Sigmoid colon (tissue), 4 donors: ENCODE measurements around the gene UBTD1.

ENCODE experiments used
- EP300 ChIP-seq, 4 donors: sonication (generic); formaldehyde crosslinking; IDR thresholded peaks; one replicate each; pipeline ENCODE4 v1.6.1; 2017; ENCODE audit warnings: antibody characterized with exemption in 4 of 4
- POLR2A ChIP-seq, 2 donors: fragments of 450-650 bp; IDR thresholded peaks; one replicate each; pipeline ENCODE4 v1.6.1; 2016; ENCODE audit warnings: antibody characterized with exemption in 2 of 2, mild to moderate bottlenecking in 2 of 2, moderate library complexity in 2 of 2
- POLR2AphosphoS5 ChIP-seq, 4 donors: sonication (generic); formaldehyde crosslinking; IDR thresholded peaks; one replicate each; pipeline ENCODE4 v1.6.1; 2017; ENCODE audit warnings: antibody characterized with exemption in 4 of 4
- TF ChIP-seq, protein P1 (sequence below), 4 experiments: fragments of 450-650 bp in 3 of 4; fragments of 200-600 bp in 1 of 4; IDR thresholded peaks; one replicate each; pipeline ENCODE4 v1.5.1; 2016 to 2019; ENCODE audit warnings: antibody characterized with exemption in 4 of 4, mild to moderate bottlenecking in 3 of 4, moderate library complexity in 2 of 4

DNA sequence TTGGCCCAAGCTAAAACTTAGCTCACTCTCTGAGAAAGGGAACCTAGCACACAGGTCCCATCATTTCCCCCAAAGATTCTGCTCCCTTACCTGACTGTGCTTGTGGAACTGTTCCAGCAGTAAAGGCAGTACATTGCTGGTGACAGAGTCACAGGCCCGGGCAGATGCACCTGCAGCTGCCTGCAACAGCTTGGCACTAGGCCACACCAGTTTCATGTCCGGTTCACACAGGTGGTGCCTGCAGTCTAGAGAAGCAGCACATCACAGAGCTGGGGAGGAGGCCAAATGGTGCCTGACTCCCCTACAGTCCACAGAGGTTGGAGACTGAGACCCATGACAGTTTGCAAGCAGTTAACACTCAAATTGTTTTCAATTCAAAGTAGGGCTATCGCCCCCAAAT, 30.6 kb upstream of the UBTD1 start:
- TF ChIP-seq, protein P1, sequence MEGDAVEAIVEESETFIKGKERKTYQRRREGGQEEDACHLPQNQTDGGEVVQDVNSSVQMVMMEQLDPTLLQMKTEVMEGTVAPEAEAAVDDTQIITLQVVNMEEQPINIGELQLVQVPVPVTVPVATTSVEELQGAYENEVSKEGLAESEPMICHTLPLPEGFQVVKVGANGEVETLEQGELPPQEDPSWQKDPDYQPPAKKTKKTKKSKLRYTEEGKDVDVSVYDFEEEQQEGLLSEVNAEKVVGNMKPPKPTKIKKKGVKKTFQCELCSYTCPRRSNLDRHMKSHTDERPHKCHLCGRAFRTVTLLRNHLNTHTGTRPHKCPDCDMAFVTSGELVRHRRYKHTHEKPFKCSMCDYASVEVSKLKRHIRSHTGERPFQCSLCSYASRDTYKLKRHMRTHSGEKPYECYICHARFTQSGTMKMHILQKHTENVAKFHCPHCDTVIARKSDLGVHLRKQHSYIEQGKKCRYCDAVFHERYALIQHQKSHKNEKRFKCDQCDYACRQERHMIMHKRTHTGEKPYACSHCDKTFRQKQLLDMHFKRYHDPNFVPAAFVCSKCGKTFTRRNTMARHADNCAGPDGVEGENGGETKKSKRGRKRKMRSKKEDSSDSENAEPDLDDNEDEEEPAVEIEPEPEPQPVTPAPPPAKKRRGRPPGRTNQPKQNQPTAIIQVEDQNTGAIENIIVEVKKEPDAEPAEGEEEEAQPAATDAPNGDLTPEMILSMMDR (IDR thresholded peaks at IDR 0.05), result no peak
- TF ChIP-seq POLR2AphosphoS5 (IDR thresholded peaks at IDR 0.05), result no peak
- TF ChIP-seq EP300 (IDR thresholded peaks at IDR 0.05), result no peak
- TF ChIP-seq POLR2A (IDR thresholded peaks at IDR 0.05), result no peak
